ENCODE results near the gene POLR2H.

DNA sequence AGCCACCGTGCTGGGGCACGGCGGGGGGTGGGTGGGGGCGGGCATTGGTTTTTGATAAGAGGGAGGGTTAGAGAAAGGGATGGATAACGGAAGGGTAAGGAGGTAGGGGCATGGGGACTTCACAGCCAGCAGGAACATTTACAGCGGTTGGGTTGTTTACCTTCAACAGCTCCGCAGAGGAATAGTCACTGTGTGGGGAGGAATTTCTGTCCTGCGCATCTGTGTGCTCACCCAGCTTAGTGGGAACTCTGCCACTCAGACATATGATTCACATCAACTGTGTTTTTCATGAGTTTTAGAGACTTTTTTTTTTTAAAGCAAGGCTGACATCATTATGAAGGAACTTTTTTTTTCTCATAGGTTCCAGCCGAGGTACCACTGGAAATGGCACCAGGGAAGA is 37.9 kb downstream of the POLR2H start:
- TF ChIP-seq, protein P1, sequence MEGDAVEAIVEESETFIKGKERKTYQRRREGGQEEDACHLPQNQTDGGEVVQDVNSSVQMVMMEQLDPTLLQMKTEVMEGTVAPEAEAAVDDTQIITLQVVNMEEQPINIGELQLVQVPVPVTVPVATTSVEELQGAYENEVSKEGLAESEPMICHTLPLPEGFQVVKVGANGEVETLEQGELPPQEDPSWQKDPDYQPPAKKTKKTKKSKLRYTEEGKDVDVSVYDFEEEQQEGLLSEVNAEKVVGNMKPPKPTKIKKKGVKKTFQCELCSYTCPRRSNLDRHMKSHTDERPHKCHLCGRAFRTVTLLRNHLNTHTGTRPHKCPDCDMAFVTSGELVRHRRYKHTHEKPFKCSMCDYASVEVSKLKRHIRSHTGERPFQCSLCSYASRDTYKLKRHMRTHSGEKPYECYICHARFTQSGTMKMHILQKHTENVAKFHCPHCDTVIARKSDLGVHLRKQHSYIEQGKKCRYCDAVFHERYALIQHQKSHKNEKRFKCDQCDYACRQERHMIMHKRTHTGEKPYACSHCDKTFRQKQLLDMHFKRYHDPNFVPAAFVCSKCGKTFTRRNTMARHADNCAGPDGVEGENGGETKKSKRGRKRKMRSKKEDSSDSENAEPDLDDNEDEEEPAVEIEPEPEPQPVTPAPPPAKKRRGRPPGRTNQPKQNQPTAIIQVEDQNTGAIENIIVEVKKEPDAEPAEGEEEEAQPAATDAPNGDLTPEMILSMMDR (IDR thresholded peaks at IDR 0.05), result no peak
- TF ChIP-seq EP300 (IDR thresholded peaks at IDR 0.05), result no peak
